Fibroblast of lung (primary cell): ENCODE measurements around the gene PTPRE.

ENCODE experiments used
- CTCF ChIP-seq, 2 donors: IDR thresholded peaks in 1 of 2; conservative IDR thresholded peaks in 1 of 2; 1 replicate in 1 of 2; 2 replicates in 1 of 2; pipeline ENCODE4 v1.5.1; 2011 to 2012; ENCODE audit warnings: low read length in 2 of 2, control low read depth in 1 of 2, inconsistent platforms in 1 of 2, low read depth in 1 of 2, mild to moderate bottlenecking in 1 of 2
- EZH2 ChIP-seq: IDR thresholded peaks from 2 replicates; pipeline ENCODE4 v1.5.1; 2012; ENCODE audit warnings: low read length, control low read depth, mild to moderate bottlenecking; ENCODE audit errors: missing control alignments

GRCh38 chr10:128123846-128124245 lies 216.9 kb downstream of the PTPRE start:
- TF ChIP-seq CTCF (conservative IDR thresholded peaks at IDR 0.05 in 1 of 2, IDR thresholded peaks at IDR 0.05 in 1 of 2; ENCODE audit: low read depth in 1 of 2, low read length in 2 of 2): no peak
- TF ChIP-seq EZH2: no peak
